Endothelial cell (in vitro differentiated cells): Measurements from ENCODE around the gene TRAM2. TPM values are rescaled to one million over a fixed set of nuclear protein-coding genes. Genes with fewer than 3 reads are reported as not detected.

ENCODE experiments used
- DNase-seq: peaks from one replicate; pipeline ENCODE4 v3.0.0; 2021; ENCODE audit warnings: low spot score
- H3K27ac Mint-ChIP-seq: one replicate; pipeline ENCODE4 v1.8.0; 2021; ENCODE audit warnings: mixed read lengths, inconsistent platforms; ENCODE audit not compliant: unreplicated experiment
- H3K27me3 Mint-ChIP-seq: one replicate; pipeline ENCODE4 v1.8.0; 2021; ENCODE audit warnings: mild to moderate bottlenecking, moderate library complexity, mixed read lengths, inconsistent platforms; ENCODE audit not compliant: unreplicated experiment
- H3K36me3 Mint-ChIP-seq: one replicate; pipeline ENCODE4 v1.8.0; 2021; ENCODE audit warnings: mild to moderate bottlenecking, low read depth, mixed read lengths, inconsistent platforms; ENCODE audit not compliant: unreplicated experiment
- H3K4me1 Mint-ChIP-seq: one replicate; pipeline ENCODE4 v1.8.0; 2021; ENCODE audit warnings: mild to moderate bottlenecking, mixed read lengths, inconsistent platforms; ENCODE audit not compliant: unreplicated experiment
- H3K4me3 Mint-ChIP-seq: one replicate; pipeline ENCODE4 v1.8.0; 2021; ENCODE audit warnings: mild to moderate bottlenecking, mixed read lengths, inconsistent platforms; ENCODE audit not compliant: unreplicated experiment
- H3K9me3 Mint-ChIP-seq: one replicate; pipeline ENCODE4 v1.8.0; 2021; ENCODE audit warnings: mixed read lengths, inconsistent platforms; ENCODE audit not compliant: unreplicated experiment
- total RNA-seq: library from RNA; stranded (reverse); fragmentation: NEBNext Ultra II Directional; extraction: Animal tissue kit (Norgen Biotek cat#: 25700); gene quantifications from one replicate; pipeline ENCODE4 v1.2.1, GENCODE V29; 2021; ENCODE audit not compliant: unreplicated experiment
- TF ChIP-seq, protein P1 (sequence below): fragments of 200-600 bp; sonication (generic); IDR thresholded peaks from one replicate; pipeline ENCODE4 v1.5.0; 2021; ENCODE audit warnings: antibody characterized with exemption; ENCODE audit not compliant: unreplicated experiment

TRAM2 gene
- total RNA-seq, 1 donor from 2014 or later: 29.4 TPM

DNA sequence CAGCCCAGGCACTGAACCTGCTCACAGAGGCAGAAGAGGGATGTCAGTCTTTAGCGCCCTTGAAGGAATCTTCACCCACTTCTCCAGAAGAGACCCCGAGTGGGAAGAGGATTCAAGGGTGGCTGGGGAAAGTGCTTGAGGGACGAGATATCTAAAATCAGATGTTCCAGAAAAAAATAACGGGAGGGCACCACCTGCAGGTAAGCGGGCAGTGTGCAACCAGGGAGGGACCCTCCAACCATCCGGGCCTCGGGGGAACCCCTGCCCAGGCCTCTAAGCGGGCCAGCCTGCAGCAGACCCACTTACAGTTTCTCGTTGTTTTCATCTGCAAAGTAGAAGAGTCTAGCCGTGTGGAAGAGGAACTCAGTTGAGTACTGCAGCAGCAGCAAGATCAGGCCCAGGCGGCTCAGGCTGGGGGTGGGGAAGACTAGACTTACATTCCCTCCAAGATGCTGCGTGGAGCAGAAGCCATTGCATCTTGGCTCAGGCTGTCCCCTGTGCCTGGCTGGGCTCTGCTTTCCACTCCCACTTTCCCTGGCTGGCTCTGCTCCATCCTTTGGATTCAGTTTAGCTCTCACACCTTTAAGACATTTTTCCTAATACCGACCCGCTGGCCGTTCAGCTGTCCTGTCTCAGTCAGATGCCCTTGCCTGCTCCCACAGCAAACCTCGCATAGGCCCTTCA is 71.0 kb downstream of the TRAM2 start:
- H3K4me1 Mint-ChIP-seq: peaks cover 11% of the 10 kb centered on the region
- H3K27me3 Mint-ChIP-seq: peaks cover 9% of the 10 kb centered on the region
- H3K27ac Mint-ChIP-seq: peak overlapping the region; percentile 36
- DNase-seq: no peak
- H3K36me3 Mint-ChIP-seq: peaks cover 36% of the 10 kb centered on the region
- no peaks in the 10 kb centered on the region for H3K9me3 Mint-ChIP-seq
- no peak overlapping the region for H3K4me3 Mint-ChIP-seq
- TF ChIP-seq, protein P1, sequence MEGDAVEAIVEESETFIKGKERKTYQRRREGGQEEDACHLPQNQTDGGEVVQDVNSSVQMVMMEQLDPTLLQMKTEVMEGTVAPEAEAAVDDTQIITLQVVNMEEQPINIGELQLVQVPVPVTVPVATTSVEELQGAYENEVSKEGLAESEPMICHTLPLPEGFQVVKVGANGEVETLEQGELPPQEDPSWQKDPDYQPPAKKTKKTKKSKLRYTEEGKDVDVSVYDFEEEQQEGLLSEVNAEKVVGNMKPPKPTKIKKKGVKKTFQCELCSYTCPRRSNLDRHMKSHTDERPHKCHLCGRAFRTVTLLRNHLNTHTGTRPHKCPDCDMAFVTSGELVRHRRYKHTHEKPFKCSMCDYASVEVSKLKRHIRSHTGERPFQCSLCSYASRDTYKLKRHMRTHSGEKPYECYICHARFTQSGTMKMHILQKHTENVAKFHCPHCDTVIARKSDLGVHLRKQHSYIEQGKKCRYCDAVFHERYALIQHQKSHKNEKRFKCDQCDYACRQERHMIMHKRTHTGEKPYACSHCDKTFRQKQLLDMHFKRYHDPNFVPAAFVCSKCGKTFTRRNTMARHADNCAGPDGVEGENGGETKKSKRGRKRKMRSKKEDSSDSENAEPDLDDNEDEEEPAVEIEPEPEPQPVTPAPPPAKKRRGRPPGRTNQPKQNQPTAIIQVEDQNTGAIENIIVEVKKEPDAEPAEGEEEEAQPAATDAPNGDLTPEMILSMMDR: peak; percentile 16

DNA sequence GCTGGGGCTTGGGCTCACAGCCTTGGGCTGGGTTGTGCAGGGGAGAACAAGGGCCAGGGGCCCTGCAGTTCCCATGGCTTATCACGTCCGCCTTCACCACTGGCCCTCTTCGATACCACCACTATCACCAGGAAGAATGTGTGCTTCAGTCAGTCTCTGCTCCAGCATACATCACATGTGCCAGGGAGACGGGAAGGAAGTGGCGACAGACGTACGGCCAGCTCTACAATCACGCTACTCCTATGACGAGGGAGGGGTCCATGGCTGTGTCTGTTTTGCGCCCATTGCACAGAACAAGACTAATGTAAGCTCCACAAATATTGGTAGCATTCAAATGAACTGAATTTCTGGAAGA is 72.1 kb downstream of the TRAM2 start:
- Mint-ChIP-seq H3K27ac (no peak overlapping the region), H3K36me3 (peaks cover 32% of the 10 kb centered on the region), H3K27me3 (peaks cover 11% of the 10 kb centered on the region), H3K4me3 (peak overlapping the region; percentile 47), H3K9me3 (no peaks in the 10 kb centered on the region), H3K4me1 (peaks cover 12% of the 10 kb centered on the region)
- TF ChIP-seq, protein P1: no peak
- DNase-seq: no peak

DNA sequence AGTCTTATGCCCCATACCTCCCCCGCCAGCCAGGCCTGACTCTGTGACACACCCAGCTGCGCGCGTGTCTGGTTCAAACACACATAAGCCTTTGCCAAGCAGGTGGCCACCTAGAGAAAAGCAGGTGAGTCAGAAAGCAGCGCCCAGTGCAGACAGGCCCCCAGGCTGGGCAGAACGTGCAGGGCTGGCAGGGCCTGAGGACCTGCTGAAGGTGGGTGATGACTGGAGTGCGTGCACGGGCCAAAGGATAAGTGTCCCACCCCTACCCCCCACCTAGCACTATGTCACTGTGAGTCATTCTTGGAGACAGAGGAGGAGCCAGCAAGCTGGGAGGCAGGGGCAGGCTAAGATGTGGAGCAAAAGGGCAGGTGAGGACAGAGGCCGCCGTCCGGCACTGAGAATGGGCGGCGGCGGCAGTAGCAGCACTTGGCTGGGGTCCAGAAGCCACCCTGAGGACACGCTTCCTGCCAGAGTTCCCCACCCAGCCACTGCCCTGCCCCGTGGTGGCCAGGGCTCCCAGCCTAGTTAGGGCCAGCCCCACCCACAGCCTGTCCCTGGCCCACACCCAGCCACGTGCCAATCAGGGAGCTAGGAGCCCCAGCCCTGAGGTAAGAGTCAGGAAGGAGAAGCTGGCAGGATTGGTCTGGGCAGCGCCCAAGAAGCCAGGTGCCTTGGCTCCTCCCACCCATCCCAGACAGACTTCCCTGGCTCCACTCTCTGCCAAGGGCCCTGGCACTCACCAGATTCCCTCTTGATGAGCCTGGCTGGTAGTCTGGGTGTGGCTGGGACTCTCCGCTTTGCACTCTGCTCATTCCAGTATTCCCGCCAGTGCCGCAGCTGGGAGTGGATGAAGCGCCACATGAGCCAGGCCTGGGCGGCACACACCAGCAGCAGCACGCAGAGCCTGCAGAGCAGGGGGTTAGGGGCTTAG is 72.7 kb downstream of the TRAM2 start:
- no peak overlapping the region for H3K27ac Mint-ChIP-seq
- TF ChIP-seq, protein P1: no peak
- H3K27me3 Mint-ChIP-seq: peaks cover 14% of the 10 kb centered on the region
- no peak for DNase-seq
- peaks cover 18% of the 10 kb centered on the region for H3K4me1 Mint-ChIP-seq
- no peaks in the 10 kb centered on the region for H3K9me3 Mint-ChIP-seq
- H3K36me3 Mint-ChIP-seq: peaks cover 32% of the 10 kb centered on the region
- H3K4me3 Mint-ChIP-seq: no peak overlapping the region

DNA sequence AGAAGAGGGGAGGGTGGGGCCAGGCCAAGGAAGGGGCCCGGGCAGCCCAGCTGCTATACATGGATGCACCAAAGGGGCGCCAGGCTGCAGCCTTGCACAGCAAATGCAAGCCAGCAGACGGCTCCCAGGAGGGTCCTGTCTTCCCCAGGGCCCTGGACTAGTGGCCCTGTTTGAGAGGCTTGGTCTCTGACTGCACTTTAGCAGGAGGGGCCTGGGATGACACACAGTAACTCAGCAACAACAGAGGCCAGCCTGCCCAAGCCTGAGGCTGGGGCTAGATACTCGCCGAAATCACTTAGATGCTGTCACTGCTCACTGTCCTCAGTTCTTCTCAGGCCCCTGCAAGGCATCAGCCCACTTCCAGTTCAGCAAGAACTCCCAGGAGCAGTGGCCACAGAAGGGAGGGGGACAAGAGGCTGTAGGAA is 73.5 kb downstream of the TRAM2 start:
- Mint-ChIP-seq H3K27ac (no peak overlapping the region), H3K27me3 (peaks cover 11% of the 10 kb centered on the region), H3K4me1 (peaks cover 24% of the 10 kb centered on the region), H3K4me3 (no peak overlapping the region), H3K36me3 (peaks cover 25% of the 10 kb centered on the region), H3K9me3 (no peaks in the 10 kb centered on the region)
- peak; percentile 27 for DNase-seq
- TF ChIP-seq, protein P1: peak; percentile 24
